SK-N-SH (cell line): ENCODE results near the gene DUSP1. TPM values are rescaled to one million over a fixed set of nuclear protein-coding genes. Genes with fewer than 3 reads are reported as not detected.

Experiments used
- CTCF ChIA-PET: fragments of 300-600, 350-600 bp; formaldehyde crosslinking; extraction: SDS; loops from one replicate; lab custom pipeline; 2021; lab: Yijun Ruan, JAX
- POLR2A ChIA-PET: fragments of 350-600 bp; sonication (Branson Sonifier 250); formaldehyde crosslinking; extraction: SDS; loops from one replicate; lab custom pipeline; 2020; ENCODE audit warnings: antibody characterized with exemption, inconsistent platforms; lab: Yijun Ruan, JAX
- DNase-seq: peaks from one replicate; pipeline ENCODE4 v3.0.0; 2012
- H2AFZ ChIP-seq: fragments of 200-600 bp; sonication (generic); 2 replicates; pipeline ENCODE4 v1.8.1; 2016; ENCODE audit warnings: antibody characterized with exemption, mild to moderate bottlenecking, low read depth
- H3F3A ChIP-seq: fragments of 200-600 bp; sonication (generic); replicated peaks from 2 replicates; pipeline ENCODE3; 2016; ENCODE audit warnings: antibody characterized with exemption, mild to moderate bottlenecking; ENCODE audit not compliant: insufficient read depth
- H3K27ac ChIP-seq, 2 experiments: fragments of 200-500 bp in 1 of 2; fragments of 200-600 bp in 1 of 2; sonication (Bioruptor generic) in 1 of 2; sonication (generic), shearing (Covaris generic) in 1 of 2; 2 replicates each; pipeline versions ENCODE4 v1.5.1 to v1.6.1; 2014 to 2016; ENCODE audit warnings: low read depth in 2 of 2, inconsistent platforms in 1 of 2, low read length in 1 of 2, mild to moderate bottlenecking in 1 of 2, mixed read lengths in 1 of 2
- H3K27me3 ChIP-seq: fragments of 200-600 bp; sonication (generic), shearing (Covaris generic); 2 replicates; pipeline ENCODE4 v1.6.1; 2016; ENCODE audit warnings: mixed run types; ENCODE audit not compliant: insufficient read depth
- H3K36me3 ChIP-seq, 2 experiments: fragments of 200-500 bp in 1 of 2; fragments of 200-600 bp in 1 of 2; sonication (Bioruptor generic) in 1 of 2; sonication (generic) in 1 of 2; replicated peaks in 1 of 2; 2 replicates each; pipeline versions ENCODE3 to v1.5.1; 2014 to 2016; ENCODE audit warnings: low read length in 1 of 2, mild to moderate bottlenecking in 1 of 2; ENCODE audit not compliant: insufficient read depth in 2 of 2, control insufficient read depth in 1 of 2
- H3K4me1 ChIP-seq, 2 experiments: fragments of 200-500 bp in 1 of 2; fragments of 200-600 bp in 1 of 2; sonication (Bioruptor generic) in 1 of 2; sonication (generic), shearing (Covaris generic) in 1 of 2; 2 replicates each; pipeline versions ENCODE4 v1.5.1 to v1.6.1; 2014 to 2016; ENCODE audit warnings: low read depth in 1 of 2, low read length in 1 of 2, mixed run types in 1 of 2; ENCODE audit not compliant: insufficient read depth in 2 of 2, control insufficient read depth in 1 of 2
- H3K4me2 ChIP-seq: fragments of 200-600 bp; sonication (generic), shearing (Covaris generic); 2 replicates; pipeline ENCODE4 v1.6.1; 2017; ENCODE audit warnings: mixed run types
- H3K4me3 ChIP-seq, 2 experiments: fragments of 200-500 bp in 1 of 2; fragments of 200-600 bp in 1 of 2; sonication (Bioruptor generic) in 1 of 2; sonication (generic), shearing (Covaris generic) in 1 of 2; 2 replicates each; pipeline versions ENCODE4 v1.5.1 to v1.8.1; 2014 to 2016; ENCODE audit warnings: low read depth in 2 of 2, inconsistent platforms in 1 of 2, low read length in 1 of 2, mild to moderate bottlenecking in 1 of 2, mixed read lengths in 1 of 2, moderate library complexity in 1 of 2
- H3K79me2 ChIP-seq: fragments of 200-600 bp; sonication (generic); 2 replicates; pipeline ENCODE4 v1.8.1; 2017; ENCODE audit warnings: mild to moderate bottlenecking; ENCODE audit not compliant: insufficient read depth
- H3K9ac ChIP-seq: fragments of 200-600 bp; sonication (generic); 2 replicates; pipeline ENCODE4 v1.6.1; 2017; ENCODE audit warnings: mixed run types
- H3K9me2 ChIP-seq: fragments of 200-600 bp; sonication (generic); 2 replicates; pipeline ENCODE4 v1.6.1; 2017; ENCODE audit warnings: mixed run types
- H3K9me3 ChIP-seq: fragments of 200-600 bp; sonication (generic); 2 replicates; pipeline ENCODE4 v1.6.1; 2017; ENCODE audit warnings: mixed run types, mild to moderate bottlenecking, moderate library complexity
- H4K20me1 ChIP-seq: fragments of 200-600 bp; sonication (generic); 2 replicates; pipeline ENCODE4 v1.6.1; 2017; ENCODE audit warnings: mild to moderate bottlenecking, mixed run types; ENCODE audit not compliant: insufficient read depth
- CTCF ChIP-seq: fragments of 200-600 bp; sonication (generic); IDR thresholded peaks from 2 replicates; pipeline ENCODE4 v1.6.1; 2017; ENCODE audit warnings: antibody characterized with exemption, mild to moderate bottlenecking, moderate library complexity
- ELF1 ChIP-seq: IDR thresholded peaks from 2 replicates; pipeline ENCODE4 v1.4.0; 2012
- EP300 ChIP-seq, 2 experiments: IDR thresholded peaks; 2 replicates each; pipeline versions ENCODE4 v1.4.0 to v1.6.1; 2012; ENCODE audit warnings: borderline replicate concordance in 1 of 2, low read depth in 1 of 2, low read length in 1 of 2
- EZH2phosphoT487 ChIP-seq: fragments of 200-600 bp; sonication (generic); IDR thresholded peaks from 2 replicates; pipeline ENCODE4 v1.6.1; 2017; ENCODE audit warnings: low read depth, mixed run types, mild to moderate bottlenecking, antibody characterized with exemption, moderate library complexity, borderline replicate concordance
- FOXJ3 ChIP-seq: sonication (generic); formaldehyde crosslinking; IDR thresholded peaks from 2 replicates; pipeline ENCODE4 v1.5.1; 2020; ENCODE audit warnings: mild to moderate bottlenecking, missing genetic modification reagents
- FOXM1 ChIP-seq: IDR thresholded peaks from 2 replicates; pipeline ENCODE4 v1.4.0; 2012; ENCODE audit warnings: low read depth, mild to moderate bottlenecking
- GABPA ChIP-seq: IDR thresholded peaks from 2 replicates; pipeline ENCODE4 v1.4.0; 2012; ENCODE audit warnings: low read depth, mild to moderate bottlenecking
- GATA2 ChIP-seq: sonication (generic); formaldehyde crosslinking; IDR thresholded peaks from 2 replicates; pipeline ENCODE4 v1.5.0; 2020; ENCODE audit warnings: mild to moderate bottlenecking, missing genetic modification reagents
- MEF2A ChIP-seq: IDR thresholded peaks from 2 replicates; pipeline ENCODE4 v1.4.0; 2012; ENCODE audit warnings: low read depth, borderline replicate concordance
- NRF1 ChIP-seq: IDR thresholded peaks from 2 replicates; pipeline ENCODE4 v1.6.1; 2012; ENCODE audit warnings: low read depth, mild to moderate bottlenecking, low read length
- POLR2AphosphoS5 ChIP-seq: IDR thresholded peaks from 2 replicates; pipeline ENCODE4 v1.6.1; 2012; ENCODE audit warnings: low read depth, low read length
- RFX5 ChIP-seq: IDR thresholded peaks from 2 replicates; pipeline ENCODE4 v1.6.1; 2012; ENCODE audit warnings: mild to moderate bottlenecking, improper control_type of control experiment, low read length
- SIN3A ChIP-seq: IDR thresholded peaks from 2 replicates; pipeline ENCODE4 v1.6.1; 2012; ENCODE audit warnings: low read depth, mild to moderate bottlenecking, low read length, moderate library complexity, borderline replicate concordance
- SMC3 ChIP-seq: IDR thresholded peaks from 2 replicates; pipeline ENCODE4 v1.6.1; 2012; ENCODE audit warnings: low read depth, low read length, improper control_type of control experiment
- TAF1 ChIP-seq: IDR thresholded peaks from 2 replicates; pipeline ENCODE4 v1.6.1; 2012; ENCODE audit warnings: low read depth, mild to moderate bottlenecking, low read length, moderate library complexity, borderline replicate concordance
- TCF12 ChIP-seq: IDR thresholded peaks from 2 replicates; pipeline ENCODE4 v1.4.0; 2012
- USF1 ChIP-seq: IDR thresholded peaks from 2 replicates; pipeline ENCODE4 v1.4.0; 2012; ENCODE audit warnings: low read depth, borderline replicate concordance
- USF2 ChIP-seq: fragments of 150-350 bp; IDR thresholded peaks from 2 replicates; pipeline ENCODE4 v1.6.1; 2017; ENCODE audit warnings: antibody characterized with exemption, low read length, low read depth, borderline replicate concordance
- WGBS: methylation state at CpG from one replicate; pipeline ENCODE4 v1.1.6; 2017; ENCODE audit warnings: low lambda C conversion rate; 5-methylcytosine and 5-hydroxymethylcytosine counted together
- polyA plus RNA-seq, 3 experiments: library from polyadenylated mRNA; depleted of rRNA; stranded (reverse); fragments of >200 nt; gene quantifications; 2 replicates each; pipeline ENCODE4 v1.2.3, GENCODE V29; 2012

The DUSP1 gene
- polyA plus RNA-seq, 1 of the 3 experiments (the other 2 are of a cell fraction) = 455 TPM

DNA sequence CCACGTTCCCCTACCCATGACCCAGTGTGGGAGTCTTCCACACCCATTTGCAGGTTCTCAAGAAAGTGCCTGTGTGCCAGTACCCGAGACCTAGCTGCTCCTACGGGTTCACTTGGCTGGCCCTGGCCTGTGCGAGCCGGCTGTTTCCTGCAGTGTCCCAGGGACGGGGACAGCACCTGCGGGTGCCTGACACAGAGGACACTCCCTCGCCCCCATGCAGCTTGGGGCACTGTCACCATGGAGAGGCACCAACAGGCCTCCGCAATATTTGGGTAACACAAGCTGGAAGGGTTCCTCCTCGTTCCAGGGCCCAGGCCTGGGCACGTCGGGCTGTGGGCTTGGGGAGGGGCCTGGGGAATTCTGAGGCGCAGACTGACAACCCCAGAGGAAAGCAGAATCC, 41.4 kb downstream of the DUSP1 start:
- POLR2A ChIA-PET = no interaction called here
- Histone ChIP-seq H3K4me3 (no peak overlapping the region), H3K4me1 (no peaks in the 10 kb centered on the region), H3F3A (no peaks in the 10 kb centered on the region), H2AFZ (no peak overlapping the region), H3K9me2 (no peaks in the 10 kb centered on the region), H3K27me3 (no peaks in the 10 kb centered on the region), H3K4me2 (no peak overlapping the region), H3K27ac (no peak overlapping the region), H3K79me2 (no peaks in the 10 kb centered on the region), H3K9me3 (no peaks in the 10 kb centered on the region), H3K36me3 (no peaks in the 10 kb centered on the region), H3K9ac (no peak overlapping the region), H4K20me1 (no peaks in the 10 kb centered on the region)
- TF ChIP-seq POLR2AphosphoS5 (no peak), EP300 (IDR thresholded peaks at IDR 0.05; ENCODE audit: borderline replicate concordance in 1 of 2, low read depth in 1 of 2, low read length in 1 of 2) (no peak), TCF12 (no peak), TAF1 (no peak), ELF1 (no peak), GABPA (no peak), EZH2phosphoT487 (no peak), MEF2A (no peak), SMC3 (no peak), USF2 (no peak), NRF1 (no peak), SIN3A (no peak), GATA2 (no peak), USF1 (no peak), CTCF (no peak), FOXJ3 (CRISPR knock-in tag) (no peak), FOXM1 (no peak), RFX5 (no peak)
- no peak for DNase-seq
- CTCF ChIA-PET = interaction anchor here (1.4 to 4.7 kb wide), 3 partner anchors 13 to 16 kb away, joined by 3 to 31 read pairs (median 21); no protein-coding TSS in a partner anchor
- WGBS = 86% methylated on average over 8 of the region's 13 CpGs
